ENCODE data around the gene OR10R2.
"Not testable (repeated sequence)": the region's sequence is repeated elsewhere in the genome, so short reads cannot be mapped to it uniquely, and the experiment has no call there.

The OR10R2 gene, protein sequence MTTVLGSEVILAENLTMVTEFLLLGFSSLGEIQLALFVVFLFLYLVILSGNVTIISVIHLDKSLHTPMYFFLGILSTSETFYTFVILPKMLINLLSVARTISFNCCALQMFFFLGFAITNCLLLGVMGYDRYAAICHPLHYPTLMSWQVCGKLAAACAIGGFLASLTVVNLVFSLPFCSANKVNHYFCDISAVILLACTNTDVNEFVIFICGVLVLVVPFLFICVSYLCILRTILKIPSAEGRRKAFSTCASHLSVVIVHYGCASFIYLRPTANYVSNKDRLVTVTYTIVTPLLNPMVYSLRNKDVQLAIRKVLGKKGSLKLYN

DNA sequence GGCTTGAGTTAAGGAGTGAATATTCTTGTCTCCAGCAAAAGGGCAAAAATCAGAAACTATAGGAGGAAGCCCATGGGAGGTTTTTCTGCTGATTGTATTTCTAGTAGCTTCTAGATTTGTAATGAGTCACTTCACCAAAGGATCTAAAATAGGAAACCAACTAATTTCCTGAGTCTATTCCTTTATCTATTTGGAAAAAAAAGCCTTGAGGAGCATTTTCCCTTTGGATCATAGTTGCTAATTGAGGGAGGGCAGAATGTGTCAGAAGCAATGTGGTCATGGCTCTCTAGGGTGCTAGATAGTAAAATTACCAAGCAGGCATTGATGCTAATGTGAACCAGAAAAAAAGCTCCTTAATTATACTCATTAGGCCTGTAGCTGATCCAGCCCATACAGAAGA, at the start of gene OR10R2:
TSS of gene OR10R2 (plus strand) at position 301 of the 400 bp plus-strand sequence. CDS start 106 bp downstream, outside the sequence.
- no peak for DNase-seq

DNA sequence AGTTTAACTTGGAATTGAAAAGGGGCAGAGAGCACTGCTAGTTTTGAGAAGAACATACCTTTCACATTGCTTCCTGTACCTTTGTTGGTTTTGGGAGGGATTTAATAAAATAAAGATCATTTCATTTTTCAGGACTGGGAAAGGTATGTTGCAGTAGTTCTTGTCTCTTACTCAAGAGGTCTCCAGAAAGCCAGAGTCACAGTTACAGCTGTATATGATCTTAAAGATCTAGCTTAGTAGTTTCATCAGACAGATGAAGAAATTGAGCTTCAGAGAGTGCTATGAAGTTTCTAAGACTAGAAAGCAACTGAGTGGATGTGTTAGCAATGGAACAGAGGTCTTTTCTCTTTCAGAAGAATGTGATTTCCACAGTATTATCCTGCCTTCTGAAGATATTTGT, 47.0 kb upstream of the OR10R2 start:
- DNase-seq: no peak

DNA sequence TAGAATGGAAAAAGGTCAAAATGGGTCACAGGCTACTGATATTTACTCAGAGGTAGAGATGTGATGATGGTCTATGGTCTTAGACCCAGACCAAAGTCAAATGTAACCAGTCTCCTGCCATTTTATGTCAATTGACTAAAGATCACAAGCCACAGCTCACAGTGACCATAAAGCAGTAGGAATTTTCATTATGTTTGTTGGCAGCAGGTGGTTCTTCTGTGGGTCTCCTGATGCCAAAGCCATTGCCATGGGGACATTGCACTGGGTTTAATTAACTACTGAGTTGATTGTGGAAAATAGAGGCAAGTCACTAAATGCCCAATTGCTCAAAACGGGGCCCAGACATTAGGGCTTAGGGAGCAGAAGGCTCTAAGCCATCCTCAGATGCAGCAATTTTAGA, 45.9 kb upstream of the OR10R2 start, which contains the start of gene OR10K2:
TSS of gene OR10K2 (minus strand) at position 101 of the 400 bp plus-strand sequence. CDS start 5,371 bp downstream, outside the sequence.
- DNase-seq: no peak

DNA sequence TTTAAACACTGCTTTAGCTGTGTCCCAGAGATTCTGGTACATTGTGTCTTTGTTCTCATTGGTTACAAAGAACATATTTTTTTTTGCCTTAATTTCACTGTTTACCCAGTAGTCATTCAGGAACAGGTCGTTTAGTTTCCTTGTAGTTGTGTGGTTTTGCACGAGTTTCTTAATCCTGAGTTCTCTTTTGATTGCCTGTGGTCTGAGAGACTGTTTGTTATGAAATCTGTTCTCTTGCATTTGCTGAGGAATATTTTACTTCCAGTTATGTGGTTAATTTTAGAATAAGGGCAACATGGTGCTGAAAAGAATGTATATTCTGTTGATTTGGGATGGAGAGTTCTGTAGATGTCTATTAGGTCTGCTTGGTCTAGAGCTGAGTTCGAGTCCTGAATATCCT, 41.9 kb upstream of the OR10R2 start:
- DNase-seq: not testable (repeated sequence)

DNA sequence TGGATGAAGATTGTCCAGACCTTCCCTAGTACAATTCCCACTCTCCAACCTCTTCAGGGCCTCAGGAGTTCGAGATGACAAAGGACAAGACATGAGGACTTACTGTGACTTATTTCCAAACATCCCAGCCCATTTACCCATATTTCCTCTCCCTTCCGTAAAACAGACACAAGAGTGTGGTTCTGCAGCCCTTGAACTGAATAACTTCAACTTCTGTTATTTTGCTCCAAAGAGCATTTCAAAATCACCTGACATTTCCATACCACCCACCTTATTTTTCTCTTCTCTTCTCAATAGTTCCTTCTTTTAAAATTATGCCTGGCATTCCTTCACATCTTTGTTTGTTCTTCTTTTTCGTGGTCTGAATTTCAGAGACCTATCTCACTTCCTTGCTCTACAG, 37.3 kb upstream of the OR10R2 start:
- no peak for DNase-seq

DNA sequence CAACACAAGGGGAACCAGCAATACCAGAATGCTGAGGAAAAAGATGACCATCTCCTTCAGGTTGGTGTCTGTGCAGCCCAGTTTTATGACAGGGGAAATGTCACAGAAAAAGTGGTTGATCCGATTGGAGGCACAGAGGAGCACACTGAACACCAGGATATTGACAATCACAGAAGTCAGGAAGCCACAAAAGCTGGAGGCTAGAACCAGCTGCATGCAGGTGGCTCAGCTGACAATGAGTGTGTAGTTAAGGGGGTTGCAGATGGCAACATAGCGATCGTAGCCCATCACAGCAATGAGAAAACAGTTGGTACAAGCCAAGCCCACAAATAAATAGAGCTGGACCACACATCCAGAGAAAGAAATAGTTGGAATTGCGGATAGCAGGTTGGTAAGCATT, 26.6 kb upstream of the OR10R2 start:
- no peak for DNase-seq

DNA sequence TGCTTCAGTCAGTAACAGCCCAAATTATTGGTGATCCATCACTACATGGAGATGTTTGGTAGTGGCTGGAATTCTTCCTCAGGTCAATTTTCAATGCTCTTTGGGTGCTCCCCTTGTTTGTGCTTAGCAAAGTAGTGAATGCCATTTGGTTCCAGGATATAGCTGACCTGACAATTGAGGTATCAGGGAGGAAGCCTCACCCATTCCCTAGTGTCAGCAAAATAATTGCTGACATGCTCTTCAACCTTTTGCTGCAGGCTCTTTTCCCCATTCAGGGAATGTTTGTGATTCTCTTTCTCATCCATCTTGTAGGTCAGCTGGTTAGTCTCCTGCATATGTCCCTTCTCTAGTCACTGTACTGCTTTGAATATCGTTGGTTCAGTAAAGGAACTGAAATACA, 17.5 kb upstream of the OR10R2 start:
- no peak for DNase-seq

DNA sequence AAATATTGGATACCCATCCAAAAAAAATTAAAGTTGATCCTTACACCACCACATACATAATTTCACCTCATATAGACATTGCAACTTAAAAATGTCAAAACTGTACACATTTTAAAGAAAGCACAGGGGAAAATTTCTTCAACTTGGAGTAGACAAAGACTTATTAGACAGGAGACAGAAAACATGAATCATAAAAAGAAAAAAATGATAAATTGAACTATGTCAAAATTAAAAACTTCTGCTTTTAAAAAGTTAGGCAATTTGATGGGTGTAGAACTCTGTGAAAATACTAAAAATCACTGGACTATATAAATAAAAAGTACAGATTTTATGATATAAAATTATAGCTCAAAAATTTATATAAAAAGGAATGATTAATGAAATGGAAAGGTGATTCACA, 14.8 kb upstream of the OR10R2 start:
- DNase-seq: no peak

DNA sequence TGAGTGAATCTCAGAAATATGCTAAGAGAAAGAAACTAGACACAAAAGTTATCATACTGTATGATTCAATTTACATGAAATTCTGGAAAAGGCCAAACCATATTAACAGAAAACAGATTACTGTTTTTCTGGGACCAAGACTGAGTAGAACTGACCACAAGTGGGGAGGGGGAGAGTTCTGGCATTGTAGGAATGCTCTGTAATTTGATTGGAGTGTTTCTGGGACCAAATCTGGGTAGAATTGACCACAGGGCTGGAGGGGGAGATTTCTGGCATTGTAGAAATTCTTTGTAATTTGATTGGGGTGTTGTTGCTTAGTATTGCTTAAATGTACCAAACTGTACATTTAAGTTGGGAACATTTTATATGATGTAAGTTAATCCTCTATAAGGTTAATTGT, 13.8 kb upstream of the OR10R2 start:
- no peak for DNase-seq

DNA sequence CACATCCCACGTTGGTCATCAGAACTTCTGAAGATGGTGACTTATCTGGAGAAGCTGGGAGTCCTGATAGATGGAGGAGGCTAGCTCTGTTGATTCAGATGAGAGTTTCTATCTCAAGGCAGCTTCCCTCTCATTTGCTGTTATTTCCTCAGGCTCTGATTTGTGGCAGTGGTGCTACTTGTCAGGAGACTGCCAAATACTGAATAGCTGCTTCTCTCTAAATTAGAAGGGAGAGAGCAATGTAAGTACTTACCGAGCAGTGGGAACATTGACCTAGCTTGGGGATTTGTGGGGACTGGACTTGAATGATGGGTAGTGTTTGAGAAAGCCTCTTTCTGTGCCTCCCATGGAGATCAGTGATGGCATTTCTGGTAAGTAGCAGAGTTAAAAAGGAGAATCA, 10.5 kb upstream of the OR10R2 start, which contains the start of gene OR10K1:
TSS of gene OR10K1 (plus strand) at position 301 of the 400 bp plus-strand sequence. CDS start 3,728 bp downstream, outside the sequence.
- no peak for DNase-seq

DNA sequence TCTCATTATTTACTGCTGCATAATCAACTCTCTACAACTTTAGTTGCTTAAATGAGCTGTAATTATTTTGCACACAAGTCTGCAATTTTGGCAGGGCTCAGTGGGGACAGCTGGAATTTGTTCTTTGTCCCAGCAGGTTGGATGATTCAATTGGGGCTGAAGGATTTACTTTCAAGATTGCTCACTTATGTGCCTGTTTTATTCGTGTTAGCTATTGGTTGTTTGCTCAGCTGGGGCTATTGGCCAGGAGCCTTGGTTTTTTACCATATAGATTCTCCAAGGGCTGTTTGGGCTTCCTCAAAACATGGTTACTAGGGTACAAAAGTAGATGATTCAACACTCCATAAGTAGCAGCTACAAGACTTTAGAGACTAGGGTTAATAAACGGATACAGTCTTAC, 13.4 kb downstream of the OR10R2 start:
- DNase-seq: no peak

DNA sequence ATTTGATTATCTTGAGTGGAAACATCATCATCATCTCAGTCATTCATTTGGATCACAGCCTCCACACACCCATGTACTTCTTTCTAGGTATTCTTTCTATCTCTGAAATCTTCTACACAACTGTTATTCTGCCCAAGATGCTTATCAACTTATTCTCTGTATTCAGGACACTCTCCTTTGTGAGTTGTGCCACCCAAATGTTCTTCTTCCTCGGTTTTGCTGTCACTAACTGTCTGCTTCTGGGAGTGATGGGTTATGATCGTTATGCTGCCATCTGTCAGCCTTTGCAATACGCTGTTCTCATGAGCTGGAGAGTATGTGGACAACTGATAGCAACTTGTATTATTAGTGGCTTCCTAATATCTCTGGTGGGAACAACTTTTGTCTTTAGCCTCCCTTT, 19.3 kb downstream of the OR10R2 start:
- DNase-seq: no peak

DNA sequence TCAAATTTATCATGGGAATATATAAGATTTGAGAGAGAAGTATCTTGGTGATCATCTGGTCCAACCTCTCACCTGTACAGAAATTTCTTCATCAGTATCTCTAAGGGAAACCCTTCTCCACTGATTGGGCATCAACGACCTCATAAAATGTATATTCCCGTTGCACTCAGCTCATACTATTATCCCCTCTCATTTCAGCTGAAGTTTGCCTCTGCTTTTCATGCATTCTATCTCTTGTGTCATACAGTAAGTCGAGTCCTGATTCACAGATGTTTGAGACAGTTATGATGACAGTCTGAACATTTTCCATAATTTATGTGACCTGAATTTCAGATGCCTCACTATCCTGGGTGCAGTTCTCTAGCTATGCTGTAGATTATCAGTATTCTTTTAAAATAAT, 21.0 kb downstream of the OR10R2 start:
- no peak for DNase-seq

DNA sequence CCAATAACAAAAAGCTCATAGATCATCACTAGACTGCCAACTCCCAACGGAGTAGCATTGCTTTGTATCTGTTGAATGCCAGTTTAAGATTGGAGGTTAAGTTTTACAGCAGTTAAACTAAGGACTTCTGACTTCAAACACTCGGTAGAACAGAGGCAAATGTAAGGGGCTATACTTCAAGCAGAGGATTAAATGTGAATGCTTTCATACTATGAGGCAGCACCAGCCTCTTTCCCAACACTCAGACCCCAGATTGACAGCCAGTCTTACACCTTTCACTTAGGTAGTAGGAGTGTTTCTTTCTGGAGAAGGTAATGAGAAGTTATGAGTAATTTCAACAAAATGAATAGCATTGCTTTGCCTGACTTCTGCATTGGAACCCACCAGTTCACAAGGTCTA, 22.8 kb downstream of the OR10R2 start:
- DNase-seq: no peak

DNA sequence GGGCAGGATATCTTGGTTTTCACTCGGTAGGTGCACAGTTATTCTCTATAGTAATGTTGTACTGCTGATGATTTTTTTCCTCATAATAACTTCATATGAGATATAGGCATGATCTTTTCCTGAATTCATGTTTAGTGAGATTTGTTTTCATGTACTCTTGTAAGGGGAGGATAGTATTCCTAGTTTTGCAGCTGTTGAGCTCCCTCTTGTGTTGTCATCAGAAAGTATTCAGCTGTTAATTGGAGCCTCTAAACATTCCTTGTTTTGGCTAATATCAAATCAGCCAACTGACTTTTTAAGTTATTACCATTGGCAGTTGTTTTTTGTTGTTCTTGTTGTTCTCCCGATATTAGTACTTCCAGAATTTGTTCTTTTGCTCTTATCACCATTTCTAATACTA, 24.4 kb downstream of the OR10R2 start:
- DNase-seq: no peak

DNA sequence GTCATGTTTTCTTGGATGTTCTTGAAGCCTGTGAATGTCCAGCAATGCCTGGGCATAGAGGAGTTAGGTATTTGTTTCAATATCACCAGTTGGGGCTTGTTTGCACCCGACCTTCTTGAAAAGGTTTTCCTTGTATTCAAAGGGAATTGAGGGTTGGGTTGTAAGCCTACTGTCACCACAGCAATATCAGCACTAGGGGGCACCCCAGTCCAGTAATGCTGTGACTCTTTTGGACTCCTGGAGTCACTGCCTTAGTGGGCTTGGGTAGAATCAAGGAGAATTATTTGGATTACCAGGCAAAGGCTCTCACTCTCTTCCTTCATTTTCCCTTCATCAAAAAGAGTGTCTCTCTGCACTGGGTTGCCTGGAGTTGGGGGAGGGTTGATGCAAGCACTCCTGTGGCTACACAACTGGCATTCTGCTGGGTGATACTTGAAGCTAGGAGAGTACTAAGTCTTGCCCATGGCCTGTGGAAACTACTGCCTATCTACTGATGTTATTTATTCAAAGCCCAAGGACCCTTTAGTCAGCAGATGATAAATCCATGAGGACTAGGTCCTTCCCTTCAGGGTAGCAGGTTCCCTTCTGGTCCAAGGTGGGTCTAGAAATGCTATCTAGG, 34.5 kb downstream of the OR10R2 start:
- DNase-seq: no peak

DNA sequence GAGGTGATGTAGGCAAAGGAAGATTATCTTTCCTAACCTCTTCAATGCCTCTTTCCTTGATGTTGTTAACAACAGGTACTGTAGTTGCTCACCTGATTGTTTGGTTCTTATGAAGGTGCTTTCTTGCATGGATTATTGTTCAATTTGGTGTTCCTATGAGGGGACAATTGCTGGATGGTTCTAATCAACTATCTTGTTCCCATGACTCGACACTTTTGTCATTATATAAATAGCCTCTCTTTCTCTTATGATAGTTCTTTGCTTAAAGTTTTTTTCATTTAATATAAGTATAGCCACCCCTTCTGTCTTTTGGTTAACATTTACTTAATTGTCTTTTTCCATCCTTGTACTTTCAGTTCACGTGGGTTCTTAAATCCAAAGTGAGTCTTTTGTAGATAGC, 35.5 kb downstream of the OR10R2 start:
- DNase-seq: no peak

DNA sequence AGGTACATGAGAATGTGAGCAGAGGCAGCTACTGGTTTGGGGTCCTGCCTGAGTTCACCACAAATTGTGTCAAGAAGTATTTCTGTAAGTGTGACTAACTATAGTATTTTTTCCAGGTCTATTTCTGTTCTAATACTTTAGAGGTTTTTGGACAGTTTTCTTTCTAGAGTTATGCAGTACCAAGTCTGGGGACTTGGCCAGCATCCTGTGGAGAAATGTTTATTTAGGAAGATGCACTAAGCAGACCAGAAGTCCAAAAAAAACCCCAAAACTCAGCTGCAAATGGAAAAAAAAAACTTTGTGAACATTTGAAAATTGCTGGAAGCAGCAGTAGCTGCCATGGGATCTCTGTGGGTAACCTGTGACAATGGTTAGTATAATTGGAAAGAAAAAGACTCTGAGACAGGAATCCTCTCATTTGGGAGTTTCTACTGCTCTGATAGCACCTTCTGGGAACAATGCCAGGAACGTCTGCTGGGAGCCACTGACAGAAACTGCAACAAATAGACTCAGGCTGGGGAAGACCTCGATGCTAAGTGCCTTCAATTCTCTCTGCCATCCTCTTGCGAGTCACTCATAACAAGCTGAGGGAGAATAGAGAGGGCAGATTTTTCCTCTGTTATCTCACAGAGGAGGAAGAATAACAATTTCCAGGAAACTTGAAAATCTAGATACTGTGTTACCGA, 37.6 kb downstream of the OR10R2 start:
- DNase-seq: no peak

DNA sequence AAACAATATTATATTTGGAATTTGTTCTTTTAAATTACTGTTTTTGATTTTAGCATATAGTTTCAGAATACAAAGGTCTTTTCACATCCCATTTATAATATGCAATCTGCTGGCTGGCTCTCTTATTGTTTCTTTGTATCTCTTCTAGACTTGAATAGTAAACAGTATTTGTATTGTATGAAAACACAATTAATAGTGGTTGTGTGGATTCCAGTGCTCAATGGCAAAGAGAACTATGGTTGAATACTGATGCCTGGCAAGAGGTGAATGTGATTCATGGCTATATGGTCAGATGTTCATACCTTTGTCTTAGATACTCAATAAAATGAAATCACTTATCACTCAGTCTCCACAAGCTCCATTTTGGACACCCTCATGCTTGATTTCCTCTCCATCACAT, 44.9 kb downstream of the OR10R2 start:
- no peak for DNase-seq

DNA sequence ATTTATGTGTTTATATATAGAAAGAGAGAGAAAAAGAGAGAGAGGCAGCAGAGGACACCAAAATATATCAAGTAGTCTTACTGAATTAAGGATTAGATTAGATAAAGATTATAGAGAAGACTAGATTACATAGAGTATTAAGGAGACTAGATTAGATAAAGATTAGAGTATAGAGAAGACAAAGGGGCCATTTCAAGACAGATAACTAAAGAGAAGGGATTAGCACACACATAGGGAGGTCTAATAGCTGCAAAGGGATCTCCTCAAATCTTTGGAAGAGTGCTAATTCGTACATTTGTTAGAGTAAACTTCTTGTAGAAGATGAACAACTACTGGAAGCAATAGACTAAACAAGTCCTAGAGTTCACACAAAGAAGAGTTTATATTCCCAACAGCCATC, 48.0 kb downstream of the OR10R2 start:
- no peak for DNase-seq

DNA sequence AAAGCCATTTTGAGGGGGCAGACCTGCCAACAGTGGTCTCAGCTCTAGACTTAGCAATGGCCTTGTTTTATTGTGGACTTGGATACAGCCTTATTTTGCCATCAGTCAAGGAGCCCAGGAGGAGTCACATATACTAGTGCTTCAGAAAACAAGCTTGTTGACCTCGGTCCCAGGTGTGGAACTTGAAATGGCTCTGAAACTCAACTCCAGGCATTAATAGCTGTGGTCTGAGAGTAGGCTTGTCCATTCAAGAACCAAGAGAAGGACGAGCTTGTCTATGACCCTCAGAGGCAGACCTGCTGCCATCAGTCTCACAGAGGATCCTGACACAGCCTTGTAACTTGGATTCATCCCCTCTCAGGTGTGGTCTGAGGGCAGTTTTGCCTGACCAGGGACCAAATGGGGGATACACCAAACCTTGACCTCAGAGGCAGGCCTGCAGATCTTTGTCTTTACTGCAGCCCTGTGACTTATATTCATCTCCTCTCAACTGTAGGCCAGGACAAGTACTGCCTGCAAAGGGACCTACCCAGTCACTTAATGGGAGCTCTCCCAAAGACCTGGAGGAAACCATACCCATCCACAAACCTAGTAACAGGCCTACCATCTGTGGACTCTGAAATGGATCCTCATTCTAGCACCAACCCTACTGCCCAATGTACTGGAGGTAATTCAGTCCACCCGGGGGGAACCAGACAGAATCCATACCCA, 49.1 kb downstream of the OR10R2 start:
- no peak for DNase-seq

DNA sequence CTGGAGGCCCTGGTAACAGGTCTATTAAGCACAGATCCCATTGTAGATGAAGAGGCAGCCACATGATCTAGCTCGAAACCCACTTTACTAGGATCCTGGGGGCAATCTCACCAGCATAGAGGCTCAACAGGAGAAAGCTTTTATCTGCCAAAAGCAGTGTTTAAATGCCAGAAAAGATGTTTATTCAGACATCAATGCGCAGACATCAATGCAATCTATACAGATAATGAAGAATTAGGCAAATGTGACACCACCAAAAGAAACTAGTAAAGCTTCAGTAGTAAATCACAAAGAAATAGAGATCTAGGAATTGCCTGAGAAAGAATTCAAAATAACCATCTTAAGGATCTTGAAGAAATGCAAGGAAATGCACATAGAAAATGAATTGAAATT, 49.6 kb downstream of the OR10R2 start:
- no peak for DNase-seq

DNA sequence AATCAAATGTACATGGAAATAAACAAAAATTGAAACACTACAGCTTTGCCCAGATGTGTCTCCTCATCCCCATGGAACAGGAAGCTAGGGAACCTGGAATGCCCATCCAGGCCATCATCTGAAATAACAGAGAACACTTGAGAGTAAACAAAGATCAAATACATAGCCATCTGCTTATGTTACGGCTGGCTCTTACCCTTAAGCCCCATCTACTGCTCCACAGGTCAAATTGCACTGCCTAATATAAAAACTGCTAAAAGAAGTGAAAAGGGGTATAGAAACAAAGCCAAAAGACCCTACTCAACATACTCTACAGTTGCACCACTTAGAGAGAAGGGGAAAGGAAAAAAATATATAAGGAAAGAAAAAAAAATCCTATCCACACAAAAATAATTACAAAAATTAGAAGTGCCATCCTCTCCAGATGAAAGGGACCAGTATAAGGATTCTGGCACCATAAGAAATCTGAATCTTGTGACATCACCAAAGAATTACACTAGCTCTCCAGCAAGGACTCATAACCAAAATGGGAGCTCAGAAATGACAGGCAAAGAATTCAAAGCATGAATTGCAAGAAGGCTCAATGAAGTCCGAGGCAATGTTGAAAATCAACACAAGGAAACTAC, 55.3 kb downstream of the OR10R2 start:
- no peak for DNase-seq
